HEK293T (cell line): ENCODE measurements around the gene UBE2D1.

Source experiments
- CTCF ChIA-PET: fragments of 350-600 bp; formaldehyde crosslinking; extraction: SDS; loops from one replicate; lab custom pipeline; 2021; ENCODE audit warnings: antibody characterized with exemption, inconsistent platforms; lab: Yijun Ruan, JAX
- POLR2A ChIA-PET: fragments of 350-600 bp; formaldehyde crosslinking; extraction: SDS; loops from one replicate; lab custom pipeline; 2020; ENCODE audit warnings: antibody characterized with exemption, inconsistent platforms; lab: Yijun Ruan, JAX
- DNase-seq: peaks from one replicate; pipeline ENCODE4 v3.0.0; 2012; ENCODE audit warnings: mixed read lengths; ENCODE audit errors: extremely low spot score
- ARNT ChIP-seq: fragments of 450-650 bp; IDR thresholded peaks from 2 replicates; pipeline ENCODE4 v1.6.1; 2017; ENCODE audit warnings: mild to moderate bottlenecking
- BHLHE40 ChIP-seq: fragments of 450-650 bp; IDR thresholded peaks from 2 replicates; pipeline ENCODE4 v1.6.1; 2016; ENCODE audit warnings: mild to moderate bottlenecking, moderate library complexity, borderline replicate concordance
- CTBP1 ChIP-seq: fragments of 450-650 bp; IDR thresholded peaks from 2 replicates; pipeline ENCODE4 v1.6.1; 2016; ENCODE audit warnings: borderline replicate concordance
- ELF4 ChIP-seq: fragments of 450-650 bp; IDR thresholded peaks from 2 replicates; pipeline ENCODE4 v1.6.1; 2017; ENCODE audit warnings: antibody characterized with exemption
- FOXA1 ChIP-seq: fragments of 450-650 bp; IDR thresholded peaks from 2 replicates; pipeline ENCODE4 v1.6.1; 2016; ENCODE audit warnings: mild to moderate bottlenecking
- FOXK2 ChIP-seq: fragments of 450-650 bp; IDR thresholded peaks from 2 replicates; pipeline ENCODE4 v1.6.1; 2016; ENCODE audit warnings: mild to moderate bottlenecking
- FOXM1 ChIP-seq: fragments of 450-650 bp; IDR thresholded peaks from 2 replicates; pipeline ENCODE4 v1.6.1; 2017; ENCODE audit warnings: mild to moderate bottlenecking, borderline replicate concordance
- HDGF ChIP-seq: fragments of 450-650 bp; IDR thresholded peaks from 2 replicates; pipeline ENCODE4 v1.6.1; 2017; ENCODE audit warnings: antibody characterized with exemption, borderline replicate concordance
- L3MBTL2 ChIP-seq: fragments of 450-650 bp; conservative IDR thresholded peaks from 2 replicates; pipeline ENCODE4 v1.6.1; 2016; ENCODE audit warnings: mild to moderate bottlenecking
- LEF1 ChIP-seq: fragments of 450-650 bp; IDR thresholded peaks from 2 replicates; pipeline ENCODE4 v1.6.1; 2017; ENCODE audit warnings: mild to moderate bottlenecking, borderline replicate concordance
- NFRKB ChIP-seq: fragments of 450-650 bp; IDR thresholded peaks from 2 replicates; pipeline ENCODE4 v1.6.1; 2016; ENCODE audit warnings: mild to moderate bottlenecking, moderate library complexity
- SP1 ChIP-seq: fragments of 450-650 bp; IDR thresholded peaks from 2 replicates; pipeline ENCODE4 v1.6.1; 2017
- SUZ12 ChIP-seq: fragments of 450-650 bp; IDR thresholded peaks from 2 replicates; pipeline ENCODE4 v1.6.1; 2016; ENCODE audit warnings: mild to moderate bottlenecking
- TARDBP ChIP-seq: fragments of 450-650 bp; IDR thresholded peaks from 2 replicates; pipeline ENCODE4 v1.6.1; 2016
- ZNF384 ChIP-seq: fragments of 450-650 bp; IDR thresholded peaks from 2 replicates; pipeline ENCODE4 v1.6.1; 2016
- TF ChIP-seq, protein P1 (sequence below): fragments of 450-650 bp; IDR thresholded peaks from 2 replicates; pipeline ENCODE4 v1.6.1; 2016

The UBE2D1 gene

DNA sequence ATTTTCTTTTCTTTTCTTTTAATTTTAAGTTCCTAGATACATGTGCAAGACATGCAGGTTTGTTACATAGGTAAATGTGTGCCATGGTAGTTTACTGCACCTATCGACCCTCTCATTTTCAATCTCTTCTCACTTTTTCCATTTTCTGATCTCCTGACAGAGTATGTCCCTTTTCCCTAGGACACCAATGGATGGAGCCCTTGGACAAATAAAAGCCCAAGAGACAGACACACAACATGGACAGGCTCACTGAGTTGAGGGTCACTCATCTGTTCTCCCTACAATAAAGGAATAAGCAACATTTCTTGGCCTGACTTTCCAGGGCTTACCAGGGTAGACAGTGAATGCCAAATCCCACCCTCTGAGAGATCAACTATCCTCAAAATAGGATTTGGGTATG lies 15.2 kb upstream of the UBE2D1 start:
- no peak for TF ChIP-seq SP1
- TF ChIP-seq BHLHE40, result no peak
- TF ChIP-seq, protein P1, sequence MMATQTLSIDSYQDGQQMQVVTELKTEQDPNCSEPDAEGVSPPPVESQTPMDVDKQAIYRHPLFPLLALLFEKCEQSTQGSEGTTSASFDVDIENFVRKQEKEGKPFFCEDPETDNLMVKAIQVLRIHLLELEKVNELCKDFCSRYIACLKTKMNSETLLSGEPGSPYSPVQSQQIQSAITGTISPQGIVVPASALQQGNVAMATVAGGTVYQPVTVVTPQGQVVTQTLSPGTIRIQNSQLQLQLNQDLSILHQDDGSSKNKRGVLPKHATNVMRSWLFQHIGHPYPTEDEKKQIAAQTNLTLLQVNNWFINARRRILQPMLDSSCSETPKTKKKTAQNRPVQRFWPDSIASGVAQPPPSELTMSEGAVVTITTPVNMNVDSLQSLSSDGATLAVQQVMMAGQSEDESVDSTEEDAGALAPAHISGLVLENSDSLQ, result no peak
- no peak for TF ChIP-seq L3MBTL2
- no peak for TF ChIP-seq TARDBP
- no peak for TF ChIP-seq FOXK2
- TF ChIP-seq ELF4, result no peak
- TF ChIP-seq SUZ12, result no peak
- TF ChIP-seq CTBP1, result no peak
- no peak for TF ChIP-seq FOXA1
- CTCF ChIA-PET, result no interaction called here
- POLR2A ChIA-PET, result no interaction called here
- no peak for DNase-seq

DNA sequence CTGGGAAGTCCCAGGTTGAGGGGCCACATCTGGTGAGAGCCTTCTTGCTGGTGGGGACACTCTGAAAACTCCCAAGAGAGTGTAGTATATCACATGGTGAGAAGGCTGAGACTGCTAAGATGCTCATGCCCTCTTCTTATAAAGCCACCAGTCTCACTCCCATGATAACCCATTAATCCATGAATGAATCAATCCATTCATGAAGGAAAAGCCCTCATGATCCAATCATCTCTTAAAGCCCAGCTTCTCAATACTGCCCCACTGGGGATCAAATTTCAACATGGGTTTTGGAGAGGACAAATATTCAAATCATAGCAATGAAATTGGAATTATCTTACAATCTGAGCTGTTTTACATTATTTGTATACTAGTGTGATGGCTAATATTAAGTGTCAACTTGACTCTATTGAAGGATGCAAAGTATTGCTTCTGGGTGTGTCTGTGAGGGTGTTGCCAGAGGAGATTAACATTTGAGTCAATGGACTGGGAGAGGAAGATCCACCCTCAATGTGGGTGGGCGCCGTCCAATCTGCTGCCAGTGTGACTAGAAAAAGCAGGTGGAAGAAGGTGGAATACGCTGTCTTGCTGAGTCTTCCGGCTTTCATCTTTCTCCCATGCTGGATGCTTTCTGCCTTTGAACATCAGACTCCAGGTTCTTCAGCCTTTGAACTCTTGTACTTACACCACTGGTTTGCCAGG lies 14.3 kb upstream of the UBE2D1 start:
- CTCF ChIA-PET, result no interaction called here
- POLR2A ChIA-PET, result no interaction called here
- no peak for DNase-seq
- TF ChIP-seq BHLHE40 (no peak), SP1 (no peak), FOXK2 (no peak), SUZ12 (no peak), CTBP1 (no peak), ZNF384 (no peak), HDGF (no peak), FOXA1 (no peak), TARDBP (no peak), NFRKB (no peak)

DNA sequence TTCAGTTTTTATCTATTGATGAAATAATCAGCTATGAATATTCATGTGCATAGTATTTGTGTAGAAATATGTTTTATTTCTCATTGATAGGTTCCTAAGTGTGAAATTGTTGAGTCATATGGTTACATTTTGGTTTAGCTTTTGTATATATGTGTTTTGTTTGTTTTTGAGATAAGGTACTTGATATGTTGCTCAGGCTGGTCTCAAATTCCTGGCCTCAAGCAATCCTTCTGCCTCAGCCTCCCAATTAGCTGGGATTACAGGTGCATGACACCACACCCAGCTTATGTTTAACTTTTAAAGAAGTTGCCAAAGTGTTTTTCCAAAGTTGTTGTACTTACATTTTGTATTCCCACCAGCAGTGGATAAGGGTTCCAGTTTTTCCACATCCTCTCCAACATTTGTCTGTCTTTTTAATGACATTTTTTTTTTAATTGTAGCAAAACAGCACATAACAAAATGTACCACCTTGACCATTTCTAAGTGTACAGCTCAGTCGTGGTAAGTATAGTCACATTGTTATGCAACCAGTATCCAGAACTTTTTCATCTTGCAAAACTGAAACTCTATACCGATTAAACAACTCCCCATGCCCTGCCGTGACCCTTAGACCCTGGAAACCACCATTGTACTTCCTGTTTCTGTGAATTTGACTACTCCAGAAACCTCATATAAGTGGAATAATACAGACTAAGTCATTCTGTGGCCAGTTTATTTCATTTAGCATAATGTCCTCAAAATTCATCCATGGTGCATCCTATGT lies 12.6 kb upstream of the UBE2D1 start:
- DNase-seq, result no peak
- ChIA-PET CTCF (interaction anchor here (0.7 kb wide), 1 partner anchor 149 kb away, joined by 5 read pairs; no protein-coding TSS in a partner anchor), POLR2A (interaction anchor here (1.1 kb wide), 1 partner anchor 63 kb away, joined by 3 read pairs; the partner anchor contains the start of gene TFAM)
- no peak for TF ChIP-seq CTBP1
- TF ChIP-seq SP1, result no peak
- TF ChIP-seq FOXK2, result no peak
- TF ChIP-seq FOXM1, result no peak
- no peak for TF ChIP-seq L3MBTL2
- TF ChIP-seq HDGF, result no peak
- no peak for TF ChIP-seq ARNT
- no peak for TF ChIP-seq ELF4
- TF ChIP-seq TARDBP, result no peak
- no peak for TF ChIP-seq BHLHE40
- TF ChIP-seq LEF1, result no peak
- no peak for TF ChIP-seq NFRKB
- no peak for TF ChIP-seq ZNF384

DNA sequence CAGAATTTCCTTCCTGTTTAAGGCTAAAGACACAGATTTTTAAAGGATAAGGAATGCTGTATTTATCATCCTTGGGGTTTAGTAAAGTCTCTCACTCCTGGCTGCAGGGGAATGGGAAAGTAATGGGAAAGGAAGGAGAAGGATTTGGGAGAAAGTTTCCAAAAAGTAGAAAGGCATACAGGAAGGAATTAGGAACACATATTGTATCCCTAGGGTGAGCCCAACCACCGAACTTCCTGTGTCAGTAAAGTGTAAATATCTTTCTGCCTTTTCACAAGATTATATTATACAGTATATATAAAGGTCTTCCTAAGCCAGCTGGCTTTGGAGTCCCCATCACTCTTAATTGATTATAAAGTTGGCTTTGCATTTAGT lies 12.0 kb upstream of the UBE2D1 start:
- TF ChIP-seq CTBP1 (no peak), ELF4 (no peak), SUZ12 (no peak), L3MBTL2 (no peak)
- ChIA-PET CTCF (no interaction called here), POLR2A (no interaction called here)
- DNase-seq, result no peak

DNA sequence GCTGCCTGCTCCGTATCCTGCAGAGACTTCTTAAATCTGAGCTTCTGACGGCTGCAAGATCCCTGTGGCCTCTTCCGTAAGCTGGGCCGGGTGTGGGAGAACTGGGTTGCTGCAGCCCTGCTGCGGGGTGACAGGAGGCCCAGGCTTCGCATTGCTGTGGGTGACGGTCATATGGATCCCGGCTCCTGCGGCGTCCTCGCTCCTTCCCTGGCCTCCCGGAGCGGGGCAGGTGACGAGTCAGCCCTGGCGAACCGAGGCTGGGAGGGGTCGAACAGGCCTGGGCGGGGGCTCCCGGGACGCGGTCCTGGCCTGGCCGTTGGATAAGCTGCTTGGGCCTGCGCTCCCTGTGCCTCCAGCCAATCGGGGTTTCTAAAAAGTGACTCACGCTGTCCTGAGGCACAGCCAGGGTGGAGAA lies 7.8 kb upstream of the UBE2D1 start:
- TF ChIP-seq, protein P1, result no peak
- no peak for TF ChIP-seq FOXA1
- no peak for TF ChIP-seq LEF1
- no peak for TF ChIP-seq L3MBTL2
- no peak for TF ChIP-seq SP1
- TF ChIP-seq TARDBP, result no peak
- TF ChIP-seq CTBP1, result no peak
- TF ChIP-seq SUZ12, result no peak
- CTCF ChIA-PET, result no interaction called here
- DNase-seq, result no peak
- POLR2A ChIA-PET, result no interaction called here

DNA sequence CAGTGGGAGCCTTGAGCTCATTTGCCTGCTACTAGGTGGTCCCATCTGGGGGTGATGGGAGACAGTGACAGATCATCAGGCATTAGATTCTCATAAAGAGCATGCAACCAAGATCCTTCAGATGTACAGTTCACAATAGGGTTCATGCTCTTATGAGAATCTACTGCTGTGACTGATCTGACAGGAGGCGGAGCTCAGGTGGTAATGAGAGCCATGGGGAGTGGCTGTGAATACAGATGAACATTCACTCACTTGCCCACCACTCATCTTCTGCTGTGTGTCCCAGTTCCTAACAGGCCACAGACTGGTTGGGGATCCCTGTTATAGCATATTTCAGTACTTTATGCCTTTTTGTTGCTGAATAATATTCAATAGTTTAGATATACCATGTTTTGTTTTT lies 6.6 kb upstream of the UBE2D1 start:
- ChIA-PET CTCF (no interaction called here), POLR2A (no interaction called here)
- no peak for TF ChIP-seq ARNT
- no peak for TF ChIP-seq FOXM1
- no peak for TF ChIP-seq CTBP1
- TF ChIP-seq SP1, result no peak
- TF ChIP-seq SUZ12, result no peak
- no peak for TF ChIP-seq L3MBTL2
- TF ChIP-seq NFRKB, result no peak
- TF ChIP-seq FOXA1, result no peak
- no peak for TF ChIP-seq BHLHE40
- no peak for TF ChIP-seq ELF4
- no peak for TF ChIP-seq HDGF
- TF ChIP-seq FOXK2, result no peak
- TF ChIP-seq, protein P1, result no peak
- DNase-seq, result no peak
